Stimulated activated CD8-positive, alpha-beta memory T cell treated with anti-CD3 and anti-CD28 coated beads, Interleukin-4, amount 100 ng/mL, for 1 hour (primary cell): Measurements from ENCODE around the gene KRT4.

Experiments
- DNase-seq, 2 donors: peaks; one replicate each; pipeline ENCODE4 v3.0.0-alpha.2; 2020; ENCODE audit warnings: low read depth in 2 of 2, low spot score in 1 of 2

Gene KRT4

GRCh38 chr12:52821826-52822660 lies 8.1 kb upstream of the KRT4 start:
- no peak for DNase-seq

GRCh38 chr12:52821071-52821730 lies 7.3 kb upstream of the KRT4 start:
- DNase-seq, result no peak

- DNase-seq, result no peak
Observed at GRCh38 chr12:52820521-52820920, 6.6 kb upstream of the KRT4 start.

- no peak for DNase-seq
Observed at GRCh38 chr12:52819731-52820510, 6.0 kb upstream of the KRT4 start.

- no peak for DNase-seq
Observed at GRCh38 chr12:52818887-52819420, 5.0 kb upstream of the KRT4 start.

GRCh38 chr12:52818388-52818787 lies 4.5 kb upstream of the KRT4 start:
- no peak for DNase-seq

GRCh38 chr12:52817699-52818238 lies 3.9 kb upstream of the KRT4 start:
- no peak for DNase-seq

- DNase-seq, result no peak
Observed at GRCh38 chr12:52817003-52817698, 3.2 kb upstream of the KRT4 start.

- DNase-seq, result no peak
Observed at GRCh38 chr12:52815676-52816588, 2.0 kb upstream of the KRT4 start.

- no peak for DNase-seq
Observed at GRCh38 chr12:52815161-52815560, 1.2 kb upstream of the KRT4 start.

GRCh38 chr12:52814710-52815155 lies 817 bp upstream of the KRT4 start:
- DNase-seq, result no peak

- DNase-seq, result no peak
Observed at GRCh38 chr12:52813203-52813819, 605 bp downstream of the KRT4 start.

GRCh38 chr12:52812749-52813148 lies 1.2 kb downstream of the KRT4 start:
- DNase-seq, result no peak

- DNase-seq, result no peak
Observed at GRCh38 chr12:52812073-52812400, 1.9 kb downstream of the KRT4 start.

- no peak for DNase-seq
Observed at GRCh38 chr12:52811191-52812072, 2.5 kb downstream of the KRT4 start.

GRCh38 chr12:52810554-52810953 lies 3.4 kb downstream of the KRT4 start:
- no peak for DNase-seq

GRCh38 chr12:52809166-52809565 lies 4.8 kb downstream of the KRT4 start:
- DNase-seq, result no peak

- no peak for DNase-seq
Observed at GRCh38 chr12:52808573-52809160, 5.2 kb downstream of the KRT4 start.
